K562 (cell line): ENCODE measurements around the gene MEGF10.

Experiments used
- EWSR1 ChIP-seq: fragments of 450-650 bp; IDR thresholded peaks from 2 replicates; pipeline ENCODE4 v1.6.1; 2018; ENCODE audit warnings: borderline replicate concordance, mild to moderate bottlenecking, low read depth, moderate library complexity; ENCODE audit not compliant: partially characterized antibody
- MAFK ChIP-seq: IDR thresholded peaks from 2 replicates; pipeline ENCODE4 v1.6.1; 2011; ENCODE audit warnings: low read length, improper control_type of control experiment
- NFE2L1 ChIP-seq: fragments of 450-650 bp; IDR thresholded peaks from 2 replicates; pipeline ENCODE4 v1.6.1; 2016; ENCODE audit warnings: missing genetic modification characterization, low read depth, mild to moderate bottlenecking, missing compliant biosample characterization, moderate library complexity, borderline replicate concordance
- POLR2A ChIP-seq: fragments of 450-650 bp; conservative IDR thresholded peaks from 2 replicates; pipeline ENCODE4 v1.6.1; 2016

- TF ChIP-seq EWSR1 (no peak), MAFK (no peak), NFE2L1 (tag) (no peak), POLR2A (no peak)
These were observed 47.9 kb downstream of the MEGF10 start for GRCh38 chr5:127338501-127338900.
